ENCODE data around the gene GCFC2.

DNA sequence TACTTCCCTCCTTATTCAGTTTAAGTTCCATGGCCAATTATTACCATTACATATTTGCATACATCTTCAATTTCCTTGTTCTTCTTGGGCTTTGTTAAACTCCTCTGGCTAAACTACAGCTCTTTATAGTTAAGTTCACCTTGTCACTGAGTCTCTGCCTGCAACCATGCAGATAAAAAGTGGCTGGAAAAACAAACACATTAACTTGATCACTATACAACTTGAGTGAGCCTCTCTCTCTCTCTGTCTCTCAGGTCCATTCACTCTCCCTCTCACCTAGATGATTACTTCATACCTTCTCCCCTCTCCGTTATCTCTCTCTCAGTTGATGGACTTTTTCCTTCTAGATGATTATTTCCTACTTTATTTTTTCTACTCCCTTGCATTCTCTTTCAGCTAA lies 30.3 kb downstream of the GCFC2 start:
- TF ChIP-seq CTCF (IDR thresholded peaks at IDR 0.05) (no peak), POLR2A (IDR thresholded peaks at IDR 0.05) (no peak), POLR2AphosphoS5 (IDR thresholded peaks at IDR 0.05) (no peak)

Data from suprapubic skin (tissue), 4 donors.